IMR-90 (cell line): ENCODE results near the gene NTMT1. TPM values are rescaled to one million over a fixed set of nuclear protein-coding genes. Genes with fewer than 3 reads are reported as not detected.
A peak's percentile ranks its signal among the peaks of the same experiment; 100 is the strongest.
"Not testable (repeated sequence)": the region's sequence is repeated elsewhere in the genome, so short reads cannot be mapped to it uniquely, and the experiment has no call there.

ENCODE experiments used
- ATAC-seq: fragments of 200-7000 bp; cut with Tn5 transposase; 2 replicates; pipeline ENCODE4 v1.9.1; 2020; ENCODE audit warnings: low read depth, mild to moderate bottlenecking, moderate library complexity
- BruUV-seq: library from RNA; stranded (reverse); fragments of 400-500 nt; replicated peaks from 2 replicates; lab custom pipeline; 2021; lab: Mats Ljungman, UMichigan
- CTCF ChIA-PET: fragments of 300-600 bp; formaldehyde crosslinking; extraction: SDS; loops from one replicate; lab custom pipeline; 2021; ENCODE audit warnings: antibody characterized with exemption; lab: Yijun Ruan, JAX
- POLR2A ChIA-PET: fragments of 300-600 bp; sonication (Branson Sonifier 250); formaldehyde crosslinking; loops from one replicate; lab custom pipeline; 2022; ENCODE audit warnings: antibody characterized with exemption; ENCODE audit not compliant: unreplicated experiment; lab: Charles Lee
- DNase-seq: peaks from one replicate; pipeline ENCODE4 v3.0.0; 2013
- H2AFZ ChIP-seq: replicated peaks from 2 replicates; pipeline ENCODE3; 2013; ENCODE audit warnings: low read length, mild to moderate bottlenecking; ENCODE audit not compliant: poor library complexity
- H2AK5ac ChIP-seq: 2 replicates; pipeline ENCODE4 v1.6.1; 2013; ENCODE audit warnings: low read depth, low read length, inconsistent platforms
- H2AK9ac ChIP-seq: replicated peaks from 2 replicates; pipeline ENCODE3; 2013; ENCODE audit warnings: mild to moderate bottlenecking, low read depth, low read length, moderate library complexity; ENCODE audit not compliant: poor library complexity
- H2BK120ac ChIP-seq: 2 replicates; pipeline ENCODE4 v1.6.1; 2013; ENCODE audit warnings: low read depth, low read length, inconsistent platforms
- H2BK15ac ChIP-seq: 3 replicates; pipeline ENCODE4 v1.6.1; 2013; ENCODE audit warnings: low read depth, low read length, inconsistent platforms
- H2BK20ac ChIP-seq: 2 replicates; pipeline ENCODE4 v1.6.1; 2013; ENCODE audit warnings: low read depth, mild to moderate bottlenecking, inconsistent platforms, low read length, moderate library complexity
- H2BK5ac ChIP-seq: 2 replicates; pipeline ENCODE4 v1.6.1; 2013; ENCODE audit warnings: mild to moderate bottlenecking, low read depth, low read length, inconsistent platforms; ENCODE audit not compliant: poor library complexity, severe bottlenecking
- H3K14ac ChIP-seq: replicated peaks from 2 replicates; pipeline ENCODE4 v1.6.1; 2013; ENCODE audit warnings: low read depth, low read length, inconsistent platforms
- H3K18ac ChIP-seq: 2 replicates; pipeline ENCODE4 v1.6.1; 2013; ENCODE audit warnings: low read depth, low read length, control low read depth
- H3K23ac ChIP-seq: 2 replicates; pipeline ENCODE4 v1.6.1; 2013; ENCODE audit warnings: low read depth, low read length, inconsistent platforms
- H3K27ac ChIP-seq: 2 replicates; pipeline ENCODE4 v1.5.1; 2013; ENCODE audit warnings: mild to moderate bottlenecking, control low read depth, low read length; ENCODE audit not compliant: insufficient read depth
- H3K27me3 ChIP-seq: 2 replicates; pipeline ENCODE4 v1.6.1; 2013; ENCODE audit warnings: low read length; ENCODE audit not compliant: control insufficient read depth, insufficient read depth
- H3K36me3 ChIP-seq: 2 replicates; pipeline ENCODE4 v1.6.1; 2013; ENCODE audit warnings: low read length, mixed read lengths; ENCODE audit not compliant: control insufficient read depth, insufficient read depth
- H3K4ac ChIP-seq: 2 replicates; pipeline ENCODE4 v1.6.1; 2013; ENCODE audit warnings: low read depth, low read length, inconsistent platforms
- H3K4me1 ChIP-seq: 2 replicates; pipeline ENCODE4 v1.6.1; 2013; ENCODE audit warnings: low read length, mixed read lengths; ENCODE audit not compliant: control insufficient read depth, insufficient read depth
- H3K4me2 ChIP-seq: 2 replicates; pipeline ENCODE4 v1.6.1; 2013; ENCODE audit warnings: low read depth, mild to moderate bottlenecking, control low read depth, low read length, moderate library complexity
- H3K4me3 ChIP-seq: 2 replicates; pipeline ENCODE4 v1.5.1; 2013; ENCODE audit warnings: low read depth, mild to moderate bottlenecking, control low read depth, low read length, moderate library complexity; ENCODE audit not compliant: insufficient read depth
- H3K56ac ChIP-seq: 2 replicates; pipeline ENCODE4 v1.6.1; 2013; ENCODE audit warnings: low read length, inconsistent platforms; ENCODE audit not compliant: insufficient read depth; ENCODE audit errors: extremely low read depth
- H3K79me1 ChIP-seq, 2 experiments: 2 replicates each; pipeline ENCODE4 v1.6.1; 2013; ENCODE audit warnings: low read length in 2 of 2, inconsistent platforms in 1 of 2, low read depth in 1 of 2
- H3K9ac ChIP-seq: 2 replicates; pipeline ENCODE4 v1.6.1; 2013; ENCODE audit warnings: low read depth, low read length, control low read depth
- H3K9me1 ChIP-seq: 2 replicates; pipeline ENCODE4 v1.6.1; 2013; ENCODE audit warnings: low read length, inconsistent platforms; ENCODE audit not compliant: insufficient read depth
- H3K9me3 ChIP-seq: 2 replicates; pipeline ENCODE4 v1.6.1; 2013; ENCODE audit warnings: low read length; ENCODE audit not compliant: control insufficient read depth, insufficient read depth
- H4K20me1 ChIP-seq: 2 replicates; pipeline ENCODE4 v1.6.1; 2013; ENCODE audit warnings: low read length, inconsistent platforms; ENCODE audit not compliant: insufficient read depth
- H4K5ac ChIP-seq: 2 replicates; pipeline ENCODE4 v1.6.1; 2013; ENCODE audit warnings: mild to moderate bottlenecking, low read depth, low read length, control low read depth
- H4K8ac ChIP-seq, 2 experiments: 2 replicates each; pipeline ENCODE4 v1.6.1; 2013; ENCODE audit warnings: low read depth in 2 of 2, low read length in 2 of 2, control low read depth in 1 of 2, inconsistent platforms in 1 of 2
- H4K91ac ChIP-seq: 2 replicates; pipeline ENCODE4 v1.6.1; 2013; ENCODE audit warnings: low read depth, low read length, inconsistent platforms; ENCODE audit not compliant: insufficient read depth
- BHLHE40 ChIP-seq: fragments of 150-350 bp; IDR thresholded peaks from 2 replicates; pipeline ENCODE4 v1.6.1; 2016; ENCODE audit warnings: mild to moderate bottlenecking, low read depth, low read length
- MAZ ChIP-seq: IDR thresholded peaks from 2 replicates; pipeline ENCODE4 v1.6.1; 2012; ENCODE audit warnings: low read depth, mild to moderate bottlenecking, low read length, improper control_type of control experiment, moderate library complexity, borderline replicate concordance
- NFE2L2 ChIP-seq: fragments of 150-350 bp; IDR thresholded peaks from 2 replicates; pipeline ENCODE4 v1.6.1; 2016; ENCODE audit warnings: low read depth, mild to moderate bottlenecking, low read length
- POLR2A ChIP-seq: IDR thresholded peaks from 2 replicates; pipeline ENCODE4 v1.6.1; 2012; ENCODE audit warnings: mild to moderate bottlenecking, low read depth, low read length
- RCOR1 ChIP-seq: IDR thresholded peaks from 2 replicates; pipeline ENCODE4 v1.6.1; 2012; ENCODE audit warnings: mild to moderate bottlenecking, low read length, improper control_type of control experiment; ENCODE audit not compliant: insufficient replicate concordance
- RFX5 ChIP-seq: IDR thresholded peaks from 2 replicates; pipeline ENCODE4 v1.8.0; 2012; ENCODE audit warnings: low read depth, mild to moderate bottlenecking, low read length, moderate library complexity
- WGBS, 2 experiments: methylation state at CpG; one replicate each; pipeline versions ENCODE4 v1.1.5 to v1.1.7; 2013; ENCODE audit warnings: missing lambda C conversion rate in 2 of 2; ENCODE audit not compliant: insufficient read length in 1 of 2; ENCODE audit errors: extremely low coverage in 2 of 2; 5-methylcytosine and 5-hydroxymethylcytosine counted together
- dilution Hi-C: fragments of 300-500 bp; cut with HindIII; formaldehyde crosslinking; loops from one replicate; pipeline ENCODE4 v1.14.3; 2018; ENCODE audit warnings: low sequenced_read_pairs; ENCODE audit not compliant: unreplicated experiment
- in situ Hi-C: fragments of 300-500 bp; cut with MboI; formaldehyde crosslinking; loops from 3 replicates; pipeline ENCODE4 v1.14.3; 2019; ENCODE audit warnings: low sequenced_read_pairs, inconsistent platforms, mixed read lengths
- intact Hi-C: fragments of 100-400 bp; cut with micrococcal nuclease; formaldehyde crosslinking; loops from 2 replicates; pipeline ENCODE4 v1.10.0; 2022
- polyA plus RNA-seq, 3 experiments: library from polyadenylated mRNA; depleted of rRNA; stranded (reverse); fragments of >200 nt; gene quantifications; 2 replicates each; pipeline ENCODE4 v1.2.3, GENCODE V29; 2012; ENCODE audit warnings: low replicate concordance in 1 of 3
- total RNA-seq: library from RNA; depleted of rRNA; stranded (reverse); fragments of >200 nt; gene quantifications from 2 replicates; pipeline ENCODE4 v1.2.3, GENCODE V29; 2012
- TF ChIP-seq, protein P1 (sequence below): fragments of 150-350 bp; IDR thresholded peaks from 2 replicates; pipeline ENCODE4 v1.6.1; 2016; ENCODE audit warnings: low read depth, mild to moderate bottlenecking, low read length, moderate library complexity, borderline replicate concordance

Gene NTMT1
- total and polyA plus RNA-seq, 2 of the 4 experiments (the other 2 are of a cell fraction) = 68.1 to 88.1 TPM

- CTCF ChIA-PET = no interaction called here
- dilution Hi-C loops = no loop called here
- H3K4ac ChIP-seq = 0 out of 2 replicates have a peak overlapping the region, but pooled peaks have one; percentile 22
Observed at GRCh38 chr9:129591916-129592315, 34.0 kb upstream of the NTMT1 start.

GRCh38 chr9:129592790-129593189, 33.2 kb upstream of the NTMT1 start:
- H3K56ac ChIP-seq, DNase-seq, H4K20me1 ChIP-seq, H3K27ac ChIP-seq, H4K91ac ChIP-seq, H3K79me1 ChIP-seq, H3K9ac ChIP-seq, H4K5ac ChIP-seq, H4K8ac ChIP-seq, H3K4ac ChIP-seq, H2AK5ac ChIP-seq, H2BK15ac ChIP-seq, H3K14ac ChIP-seq, H2BK120ac ChIP-seq, H3K9me3 ChIP-seq, H2AK9ac ChIP-seq, H3K36me3 ChIP-seq, intact Hi-C loops, POLR2A ChIA-PET, CTCF ChIA-PET, H3K9me1 ChIP-seq, H2BK20ac ChIP-seq, H3K27me3 ChIP-seq, in situ Hi-C loops, H3K18ac ChIP-seq, H3K4me2 ChIP-seq, H3K23ac ChIP-seq, BruUV-seq, H2AFZ ChIP-seq, dilution Hi-C loops, ATAC-seq, H3K4me3 ChIP-seq, H2BK5ac ChIP-seq: not testable (repeated sequence)
- peaks cover 13% of the 10 kb centered on the region for H3K4me1 ChIP-seq
- 86% methylated on average over 8 of the region's 10 CpGs; no CpG with 5 or more reads in 1 of the 2 experiments for WGBS, 2 experiments

More at GRCh38 chr9:129591916-129592315, 34.0 kb upstream of the NTMT1 start:
- Histone ChIP-seq H3K36me3 (no peaks in the 10 kb centered on the region), H4K8ac (no peak overlapping the region), H2BK20ac (no peak overlapping the region), H4K20me1 (no peaks in the 10 kb centered on the region), H3K14ac (no peak overlapping the region), H4K5ac (no peak overlapping the region), H2AFZ (peak overlapping the region; percentile 48), H3K9me3 (no peaks in the 10 kb centered on the region), H3K79me1 (no peaks in the 10 kb centered on the region; a peak in 1 of 4 replicates), H2AK9ac (peak overlapping the region; percentile 63), H2BK120ac (no peak overlapping the region), H3K9me1 (peaks cover 6% of the 10 kb centered on the region), H3K4me1 (peaks cover 9% of the 10 kb centered on the region), H2AK5ac (peak overlapping the region; percentile 43; the same call in 1 of the 2 replicates), H3K56ac (no peak overlapping the region), H3K9ac (no peak overlapping the region), H4K91ac (no peak overlapping the region), H3K4me2 (no peak overlapping the region), H3K18ac (no peak overlapping the region), H3K23ac (no peak overlapping the region), H3K27me3 (no peaks in the 10 kb centered on the region), H2BK5ac (no peak overlapping the region), H3K4me3 (no peak overlapping the region), H3K27ac (no peak overlapping the region), H2BK15ac (no peak overlapping the region)
- ATAC-seq (no peak), DNase-seq (no peak)
- no TSS peak for BruUV-seq
- in situ Hi-C loops (no loop called here), intact Hi-C loops (no loop called here)
- POLR2A ChIA-PET = no interaction called here
- 59% methylated on average over 3 of the region's 5 CpGs; no CpG with 5 or more reads in 1 of the 2 experiments for WGBS, 2 experiments
- TF ChIP-seq RCOR1 (no peak), RFX5 (no peak), NFE2L2 (no peak), BHLHE40 (no peak), POLR2A (no peak), MAZ (no peak)
- TF ChIP-seq, protein P1, sequence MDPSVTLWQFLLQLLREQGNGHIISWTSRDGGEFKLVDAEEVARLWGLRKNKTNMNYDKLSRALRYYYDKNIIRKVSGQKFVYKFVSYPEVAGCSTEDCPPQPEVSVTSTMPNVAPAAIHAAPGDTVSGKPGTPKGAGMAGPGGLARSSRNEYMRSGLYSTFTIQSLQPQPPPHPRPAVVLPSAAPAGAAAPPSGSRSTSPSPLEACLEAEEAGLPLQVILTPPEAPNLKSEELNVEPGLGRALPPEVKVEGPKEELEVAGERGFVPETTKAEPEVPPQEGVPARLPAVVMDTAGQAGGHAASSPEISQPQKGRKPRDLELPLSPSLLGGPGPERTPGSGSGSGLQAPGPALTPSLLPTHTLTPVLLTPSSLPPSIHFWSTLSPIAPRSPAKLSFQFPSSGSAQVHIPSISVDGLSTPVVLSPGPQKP = no peak
